HepG2 (cell line): Measurements from ENCODE around the gene ESPNL. TPM values are rescaled to one million over a fixed set of nuclear protein-coding genes. Genes with fewer than 3 reads are reported as not detected.

Experiments used
- ATAC-seq: fragments of 200-7000 bp; cut with Tn5 transposase; 3 replicates; pipeline ENCODE4 v1.9.1; 2020; ENCODE audit warnings: mild to moderate bottlenecking, moderate library complexity
- BruUV-seq: library from RNA; stranded (reverse); fragments of 400-500 nt; replicated peaks from 2 replicates; lab custom pipeline; 2021; lab: Mats Ljungman, UMichigan
- CTCF ChIA-PET: fragments of 300-600 bp; formaldehyde crosslinking; extraction: SDS; loops from one replicate; lab custom pipeline; 2021; ENCODE audit warnings: low total read pairs, inconsistent platforms, low intra/inter-chr PET ratio; lab: Yijun Ruan, JAX
- POLR2A ChIA-PET: fragments of 350-600 bp; sonication (Branson Sonifier 250); formaldehyde crosslinking; loops from one replicate; lab custom pipeline; 2020; ENCODE audit warnings: antibody characterized with exemption, inconsistent platforms; lab: Yijun Ruan, JAX
- DNase-seq: peaks from one replicate; pipeline ENCODE4 v3.0.0-alpha.2; 2015; ENCODE audit warnings: low spot score
- FAIRE-seq: peaks from 3 replicates; lab custom pipeline; 2011; peaks lifted over from hg19 to GRCh38; lab: Jason Lieb, UNC
- H2AFZ ChIP-seq: one replicate; pipeline ENCODE4 v1.6.1; 2011; ENCODE audit warnings: low read length, inconsistent platforms
- H3K27ac ChIP-seq: fragments of 300-600 bp; 3 replicates; pipeline ENCODE4 v1.8.0; 2011; ENCODE audit warnings: mixed run types, mild to moderate bottlenecking, mixed read lengths, low read length, inconsistent platforms; ENCODE audit not compliant: insufficient read depth; ENCODE audit errors: extremely low read length
- H3K27me3 ChIP-seq, 2 experiments: fragments of 200-600 bp in 1 of 2; 2 replicates in 1 of 2; 3 replicates in 1 of 2; pipeline versions ENCODE4 v1.6.0 to v1.8.0; 2011; ENCODE audit warnings: low read length in 2 of 2, mild to moderate bottlenecking in 2 of 2, moderate library complexity in 2 of 2, inconsistent platforms in 1 of 2; ENCODE audit not compliant: insufficient read depth in 2 of 2, control insufficient read depth in 1 of 2
- H3K36me3 ChIP-seq, 2 experiments: fragments of 200-600 bp in 1 of 2; replicated peaks in 1 of 2; 2 replicates in 1 of 2; 3 replicates in 1 of 2; pipeline versions ENCODE4 v1.5.1 to v1.8.0; 2011; ENCODE audit warnings: low read length in 2 of 2, inconsistent platforms in 1 of 2; ENCODE audit not compliant: insufficient read depth in 2 of 2, control insufficient read depth in 1 of 2
- H3K4me1 ChIP-seq: 2 replicates; pipeline ENCODE4 v1.5.1; 2012; ENCODE audit warnings: low read length, inconsistent platforms; ENCODE audit not compliant: insufficient read depth
- H3K4me2 ChIP-seq: 2 replicates; pipeline ENCODE4 v1.6.0; 2011; ENCODE audit warnings: low read depth, low read length, inconsistent platforms
- H3K4me3 ChIP-seq, 3 experiments: fragments of 200-600 bp in 1 of 3; sonication (generic), shearing (Covaris generic) in 1 of 3; replicated peaks in 1 of 3; 2 replicates each; pipeline ENCODE4 v1.5.1; 2011 to 2016; ENCODE audit warnings: low read length in 3 of 3, inconsistent platforms in 2 of 3, low read depth in 2 of 3, mild to moderate bottlenecking in 2 of 3, control low read depth in 1 of 3, mixed read lengths in 1 of 3; ENCODE audit not compliant: insufficient read depth in 1 of 3
- H3K79me2 ChIP-seq: one replicate; pipeline ENCODE4 v1.6.1; 2011; ENCODE audit warnings: low read length, inconsistent platforms; ENCODE audit not compliant: insufficient read depth
- H3K9ac ChIP-seq: 2 replicates; pipeline ENCODE4 v1.6.0; 2011; ENCODE audit warnings: mild to moderate bottlenecking, low read depth, low read length, inconsistent platforms; ENCODE audit not compliant: insufficient read depth
- H3K9me3 ChIP-seq: 2 replicates; pipeline ENCODE4 v1.5.1; 2012; ENCODE audit warnings: mild to moderate bottlenecking, low read length
- H4K20me1 ChIP-seq: 2 replicates; pipeline ENCODE4 v1.6.0; 2011; ENCODE audit warnings: inconsistent platforms, mild to moderate bottlenecking, low read length, moderate library complexity; ENCODE audit not compliant: insufficient read depth
- AGO2 ChIP-seq: fragments of 200-400 bp; formaldehyde crosslinking; optimal IDR thresholded peaks from 2 replicates; pipeline ENCODE3; 2017; ENCODE audit warnings: mild to moderate bottlenecking, low read depth, low read length, moderate library complexity
- BRD4 ChIP-seq: sonication (generic); formaldehyde crosslinking; IDR thresholded peaks from 2 replicates; pipeline ENCODE4 v1.4.0; 2020; ENCODE audit warnings: missing genetic modification reagents
- EP300 ChIP-seq, 3 experiments: sonication (generic) in 1 of 3; formaldehyde crosslinking in 1 of 3; IDR thresholded peaks; 2 replicates each; pipeline versions ENCODE4 v1.5.1 to v1.6.1; 2011 to 2020; ENCODE audit warnings: low read depth in 2 of 3, low read length in 2 of 3, borderline replicate concordance in 1 of 3, improper control_type of control experiment in 1 of 3, mild to moderate bottlenecking in 1 of 3, missing genetic modification reagents in 1 of 3, moderate library complexity in 1 of 3
- FOXP1 ChIP-seq, 2 experiments: fragments of 450-650 bp in 1 of 2; IDR thresholded peaks; 2 replicates each; pipeline ENCODE4 v1.6.1; 2017 to 2018; ENCODE audit warnings: antibody characterized with exemption in 1 of 2
- GATAD1 ChIP-seq: IDR thresholded peaks from 2 replicates; pipeline ENCODE4 v1.6.1; 2016; ENCODE audit warnings: missing genetic modification reagents, missing compliant biosample characterization
- HOXA5 ChIP-seq: sonication (generic); formaldehyde crosslinking; IDR thresholded peaks from 2 replicates; pipeline ENCODE4 v1.4.0; 2020; ENCODE audit warnings: missing genetic modification reagents
- HOXD1 ChIP-seq: sonication (generic); formaldehyde crosslinking; IDR thresholded peaks from 2 replicates; pipeline ENCODE4 v1.5.0; 2020; ENCODE audit warnings: missing genetic modification reagents
- MTA1 ChIP-seq: sonication (generic); formaldehyde crosslinking; IDR thresholded peaks from 2 replicates; pipeline ENCODE4 v1.4.0; 2020; ENCODE audit warnings: missing genetic modification reagents, mild to moderate bottlenecking, borderline replicate concordance
- MYNN ChIP-seq: sonication (generic); formaldehyde crosslinking; IDR thresholded peaks from 2 replicates; pipeline ENCODE4 v1.4.0; 2020; ENCODE audit warnings: mild to moderate bottlenecking, low read depth, missing genetic modification reagents
- SKI ChIP-seq: fragments of 450-650 bp; IDR thresholded peaks from one replicate; pipeline ENCODE4 v1.6.1; 2018; ENCODE audit warnings: mild to moderate bottlenecking; ENCODE audit not compliant: partially characterized antibody
- TP53 ChIP-seq: sonication (generic); formaldehyde crosslinking; conservative IDR thresholded peaks from 2 replicates; pipeline ENCODE4 v1.4.0; 2020; ENCODE audit warnings: missing genetic modification reagents
- TRIM24 ChIP-seq: sonication (generic); formaldehyde crosslinking; IDR thresholded peaks from 2 replicates; pipeline ENCODE4 v1.8.0; 2022; ENCODE audit warnings: mild to moderate bottlenecking, missing genetic modification reagents
- ZNF678 ChIP-seq: sonication (generic); formaldehyde crosslinking; IDR thresholded peaks from 2 replicates; pipeline ENCODE4 v1.4.0; 2020; ENCODE audit warnings: mild to moderate bottlenecking, missing genetic modification reagents
- ZNF746 ChIP-seq: sonication (generic); formaldehyde crosslinking; IDR thresholded peaks from 2 replicates; pipeline ENCODE4 v1.8.0; 2022; ENCODE audit warnings: mild to moderate bottlenecking, missing genetic modification reagents
- ZNF749 ChIP-seq: sonication (generic); formaldehyde crosslinking; IDR thresholded peaks from 2 replicates; pipeline ENCODE4 v1.8.0; 2022; ENCODE audit warnings: mild to moderate bottlenecking, missing genetic modification reagents, moderate library complexity, borderline replicate concordance
- ZNF841 ChIP-seq: sonication (generic); formaldehyde crosslinking; IDR thresholded peaks from 2 replicates; pipeline ENCODE4 v1.8.1; 2023; ENCODE audit warnings: missing genetic modification reagents, borderline replicate concordance
- WGBS: methylation state at CpG from one replicate; pipeline ENCODE4 v1.1.6; 2017; ENCODE audit warnings: low lambda C conversion rate; 5-methylcytosine and 5-hydroxymethylcytosine counted together
- in situ Hi-C: cut with HindIII; loops from 2 replicates; pipeline ENCODE4 v1.10.0; 2017; ENCODE audit warnings: low pct_unique_long_range_greater_than_20kb; ENCODE audit not compliant: extremely low pct_ligation_motif_present
- intact Hi-C: fragments of 100-400 bp; cut with micrococcal nuclease; formaldehyde crosslinking; loops from one replicate; pipeline ENCODE4 v1.10.0; 2022; ENCODE audit not compliant: unreplicated experiment
- polyA plus RNA-seq, 8 experiments: library from polyadenylated mRNA; depleted of rRNA in 3 of 8; stranded (reverse) in 7 of 8; unstranded in 1 of 8; fragments of >200 nt; fragmentation: Illumina TruSeq in 4 of 8; extraction: Trizol in 4 of 8; gene quantifications; 2 replicates each; pipeline versions ENCODE4 v1.2.1 to v1.2.3, GENCODE V29; 2011 to 2016; ENCODE audit warnings: low read depth in 4 of 8, missing spikeins in 1 of 8, mixed read lengths in 1 of 8; ENCODE audit not compliant: insufficient read depth in 1 of 8
- total RNA-seq, 5 experiments: library from RNA; depleted of rRNA; stranded (reverse); fragments of >200 nt; fragmentation: Illumina TruSeq; extraction: Trizol; gene quantifications; 2 replicates each; pipeline ENCODE4 v1.2.3, GENCODE V29; 2016; ENCODE audit warnings: low read depth in 1 of 5
- TF ChIP-seq, protein P1 (sequence below): sonication (generic); formaldehyde crosslinking; IDR thresholded peaks from 2 replicates; pipeline ENCODE4 v1.4.0; 2020; ENCODE audit warnings: mild to moderate bottlenecking, missing genetic modification reagents
- TF ChIP-seq, protein P2 (sequence below): IDR thresholded peaks from 2 replicates; pipeline ENCODE4 v1.6.1; 2018; ENCODE audit warnings: missing genetic modification reagents

Gene ESPNL
- total and polyA plus RNA-seq, 2 of the 13 experiments (the other 11 are each of a cell fraction or from before 2014, with no cell fraction given) = 0.45 to 0.80 TPM

DNA sequence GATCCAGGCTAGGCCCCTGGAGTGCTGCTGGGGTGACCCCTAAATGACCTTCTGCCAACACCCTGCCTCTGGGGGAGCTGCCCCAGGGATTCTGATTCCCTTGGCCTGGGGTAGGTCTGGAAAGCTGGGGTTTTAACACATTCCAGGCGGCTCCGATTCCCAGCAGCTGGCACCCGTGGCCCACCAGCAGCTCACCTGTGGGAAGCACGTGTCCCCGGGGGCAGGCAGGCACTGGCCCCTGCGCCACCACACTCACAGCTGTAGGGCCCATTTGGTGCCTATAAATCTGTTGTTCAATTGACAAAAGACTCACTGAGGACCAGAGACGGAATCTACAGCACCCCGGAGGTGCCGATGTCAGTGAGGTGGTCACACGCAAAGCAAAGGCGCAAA, 34.2 kb downstream of the ESPNL start:
- H3K4me1 ChIP-seq = peaks cover 33% of the 10 kb centered on the region
- H3K9me3 ChIP-seq = no peaks in the 10 kb centered on the region
- TF ChIP-seq TRIM24 (CRISPR knock-in tag) (no peak), FOXP1 (IDR thresholded peaks at IDR 0.05) (no peak), FOXP1 (CRISPR knock-in tag; IDR thresholded peaks at IDR 0.05) (no peak), MYNN (no peak), BRD4 (CRISPR knock-in tag) (no peak), MTA1 (no peak), ZNF749 (CRISPR knock-in tag) (no peak), TP53 (CRISPR knock-in tag) (no peak), ZNF841 (CRISPR knock-in tag) (no peak), HOXD1 (CRISPR knock-in tag) (no peak), ZNF678 (CRISPR knock-in tag) (no peak), HOXA5 (no peak), ZNF746 (CRISPR knock-in tag) (no peak), GATAD1 (no peak), AGO2 (no peak), EP300 (IDR thresholded peaks at IDR 0.05; ENCODE audit: low read depth in 2 of 2, low read length in 2 of 2) (no peak), EP300 (CRISPR knock-in tag; IDR thresholded peaks at IDR 0.05; ENCODE audit: borderline replicate concordance) (no peak), SKI (no peak)
- TF ChIP-seq, protein P1, sequence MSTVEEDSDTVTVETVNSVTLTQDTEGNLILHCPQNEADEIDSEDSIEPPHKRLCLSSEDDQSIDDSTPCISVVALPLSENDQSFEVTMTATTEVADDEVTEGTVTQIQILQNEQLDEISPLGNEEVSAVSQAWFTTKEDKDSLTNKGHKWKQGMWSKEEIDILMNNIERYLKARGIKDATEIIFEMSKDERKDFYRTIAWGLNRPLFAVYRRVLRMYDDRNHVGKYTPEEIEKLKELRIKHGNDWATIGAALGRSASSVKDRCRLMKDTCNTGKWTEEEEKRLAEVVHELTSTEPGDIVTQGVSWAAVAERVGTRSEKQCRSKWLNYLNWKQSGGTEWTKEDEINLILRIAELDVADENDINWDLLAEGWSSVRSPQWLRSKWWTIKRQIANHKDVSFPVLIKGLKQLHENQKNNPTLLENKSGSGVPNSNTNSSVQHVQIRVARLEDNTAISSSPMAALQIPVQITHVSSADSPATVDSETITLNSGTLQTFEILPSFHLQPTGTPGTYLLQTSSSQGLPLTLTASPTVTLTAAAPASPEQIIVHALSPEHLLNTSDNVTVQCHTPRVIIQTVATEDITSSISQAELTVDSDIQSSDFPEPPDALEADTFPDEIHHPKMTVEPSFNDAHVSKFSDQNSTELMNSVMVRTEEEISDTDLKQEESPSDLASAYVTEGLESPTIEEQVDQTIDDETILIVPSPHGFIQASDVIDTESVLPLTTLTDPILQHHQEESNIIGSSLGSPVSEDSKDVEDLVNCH (CRISPR knock-in tag) = no peak
- TF ChIP-seq, protein P2, sequence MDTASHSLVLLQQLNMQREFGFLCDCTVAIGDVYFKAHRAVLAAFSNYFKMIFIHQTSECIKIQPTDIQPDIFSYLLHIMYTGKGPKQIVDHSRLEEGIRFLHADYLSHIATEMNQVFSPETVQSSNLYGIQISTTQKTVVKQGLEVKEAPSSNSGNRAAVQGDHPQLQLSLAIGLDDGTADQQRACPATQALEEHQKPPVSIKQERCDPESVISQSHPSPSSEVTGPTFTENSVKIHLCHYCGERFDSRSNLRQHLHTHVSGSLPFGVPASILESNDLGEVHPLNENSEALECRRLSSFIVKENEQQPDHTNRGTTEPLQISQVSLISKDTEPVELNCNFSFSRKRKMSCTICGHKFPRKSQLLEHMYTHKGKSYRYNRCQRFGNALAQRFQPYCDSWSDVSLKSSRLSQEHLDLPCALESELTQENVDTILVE (CRISPR knock-in tag) = no peak
- H3K36me3 ChIP-seq = no peaks in the 10 kb centered on the region
- no TSS peak for BruUV-seq
- H4K20me1 ChIP-seq = no peaks in the 10 kb centered on the region
- no peak overlapping the region for H3K9ac ChIP-seq
- H3K4me3 ChIP-seq = no peak overlapping the region
- H3K27ac ChIP-seq = no peak overlapping the region
- ATAC-seq (no peak), FAIRE-seq (no peak), DNase-seq (no peak)
- no peak overlapping the region for H2AFZ ChIP-seq
- WGBS = 62% methylated on average over 11 of the region's 11 CpGs
- no peaks in the 10 kb centered on the region for H3K79me2 ChIP-seq
- CTCF ChIA-PET = no interaction called here
- no peak overlapping the region for H3K4me2 ChIP-seq
- POLR2A ChIA-PET = no interaction called here
- peaks cover 3 to 25% of the 10 kb centered on the region in 2 experiments; a peak in 3 of 5 replicates for H3K27me3 ChIP-seq
- in situ Hi-C loops (no loop called here), intact Hi-C loops (no loop called here)
